ENCODE results near the gene TMEM169. TPM values are rescaled to one million over a fixed set of nuclear protein-coding genes. Genes with fewer than 3 reads are reported as not detected.
"Not testable (repeated sequence)": the region's sequence is repeated elsewhere in the genome, so short reads cannot be mapped to it uniquely, and the experiment has no call there.

Gene TMEM169
- total RNA-seq, 2 donors from 2014 or later, result 1.4 to 1.5 TPM

DNA sequence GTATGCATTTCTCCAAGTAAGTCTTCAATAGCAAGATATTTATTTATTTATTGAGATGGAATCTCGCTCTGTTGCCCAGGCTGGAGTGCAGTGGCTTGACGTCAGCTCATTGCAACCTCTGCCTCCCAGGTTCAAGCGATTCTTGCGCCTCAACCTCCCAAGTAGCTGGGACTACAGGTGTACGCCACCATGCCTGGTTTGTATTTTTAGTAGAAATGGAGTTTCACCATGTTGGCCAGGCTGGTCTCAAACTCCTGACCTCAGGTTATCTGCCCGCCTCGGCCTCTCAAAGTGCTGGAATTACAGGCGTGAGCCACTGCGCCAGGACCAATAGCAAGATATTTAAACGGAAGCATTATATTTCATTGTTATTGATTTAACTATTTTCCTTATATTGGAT lies 1.7 kb upstream of the TMEM169 start:
- not testable (repeated sequence) for ATAC-seq (replicated peaks); H3K36me3 Mint-ChIP-seq (ENCODE audit: low read depth); H3K27me3 Mint-ChIP-seq; H3K9me3 Mint-ChIP-seq; H3K27ac Mint-ChIP-seq
- peaks cover 43% of the 10 kb centered on the region for H3K4me1 Mint-ChIP-seq
- H3K4me3 Mint-ChIP-seq, result peak overlapping the region; percentile 100

DNA sequence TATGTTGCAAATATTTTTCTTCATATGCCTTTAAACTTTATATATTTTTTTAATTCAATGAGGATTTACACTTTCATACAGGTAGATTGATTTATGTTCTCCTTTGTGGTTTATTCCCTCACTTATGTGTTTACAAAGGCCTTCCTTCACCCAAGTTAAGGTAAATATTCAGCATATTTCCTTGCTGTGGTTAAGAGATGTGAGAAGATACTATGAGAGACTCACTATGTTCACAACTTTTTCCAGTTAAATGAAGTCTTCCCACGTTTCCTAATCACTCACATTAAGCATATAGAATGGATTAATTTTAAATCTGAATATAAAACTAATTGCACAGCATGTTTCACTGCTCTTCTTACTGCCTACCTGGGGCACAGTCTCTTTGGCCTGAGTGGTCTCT lies 707 bp upstream of the TMEM169 start:
- Mint-ChIP-seq H3K36me3 (ENCODE audit: low read depth) (peaks cover 2% of the 10 kb centered on the region), H3K9me3 (no peaks in the 10 kb centered on the region), H3K27ac (peak overlapping the region; percentile 96), H3K27me3 (no peaks in the 10 kb centered on the region), H3K4me1 (peaks cover 37% of the 10 kb centered on the region), H3K4me3 (peak overlapping the region; percentile 100)
- ATAC-seq (replicated peaks), result no peak

DNA sequence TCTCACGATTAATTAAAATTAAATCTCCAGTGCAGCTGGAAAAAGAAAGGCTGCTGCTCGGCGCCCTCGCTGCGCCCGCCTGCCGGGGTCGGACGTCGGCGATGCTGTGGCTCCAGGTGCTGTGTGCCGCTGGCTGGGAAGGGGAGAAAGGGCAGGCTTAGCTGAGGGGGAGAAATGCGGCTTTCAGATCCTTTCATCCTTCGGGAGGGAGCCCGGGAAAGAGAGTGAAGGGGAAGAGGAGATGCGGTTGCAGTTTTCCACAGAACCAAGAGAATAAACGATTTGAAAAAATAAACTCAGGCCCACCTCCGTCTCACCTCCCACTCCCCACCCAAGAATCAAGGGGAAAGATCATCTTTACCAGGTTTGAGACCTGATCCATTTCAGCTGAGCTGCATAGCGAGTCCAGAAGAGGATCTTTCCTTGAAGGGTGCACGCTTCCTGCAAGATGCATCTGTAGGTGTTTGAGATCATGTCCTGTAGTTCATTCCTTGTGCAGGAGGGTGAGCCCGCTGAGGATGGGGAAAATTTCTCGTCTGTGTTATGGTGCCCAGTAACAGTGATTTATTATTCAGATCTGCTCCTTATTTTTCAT lies 495 bp downstream of the TMEM169 start:
- no peaks in the 10 kb centered on the region for H3K36me3 Mint-ChIP-seq (ENCODE audit: low read depth)
- peaks cover 42% of the 10 kb centered on the region for H3K4me1 Mint-ChIP-seq
- ATAC-seq (replicated peaks), result peak; percentile 25

DNA sequence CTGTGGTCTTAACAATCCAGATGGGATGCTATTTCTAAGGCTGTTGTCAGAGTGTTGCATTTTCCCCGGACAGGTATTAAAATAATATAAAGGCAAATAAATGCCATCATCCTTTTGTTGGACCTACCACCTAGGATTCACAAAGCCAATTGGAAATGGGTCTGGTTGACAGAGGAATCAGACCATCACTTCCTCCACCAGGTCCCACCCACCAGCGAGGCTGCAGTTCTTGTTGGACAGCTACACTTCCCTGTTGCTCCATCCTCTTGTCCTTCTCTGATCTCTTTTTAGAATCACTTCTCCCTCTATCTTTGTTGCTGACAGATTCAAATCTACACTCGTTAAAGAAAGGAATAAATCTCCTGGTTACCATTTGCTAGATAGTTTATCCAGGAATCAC lies 1.1 kb downstream of the TMEM169 start:
- no peaks in the 10 kb centered on the region for H3K36me3 Mint-ChIP-seq (ENCODE audit: low read depth)
- H3K4me3 Mint-ChIP-seq, result peak overlapping the region; percentile 100
- H3K9me3 Mint-ChIP-seq, result no peaks in the 10 kb centered on the region
- peaks cover 42% of the 10 kb centered on the region for H3K4me1 Mint-ChIP-seq
- peak overlapping the region; percentile 96 for H3K27ac Mint-ChIP-seq
- no peaks in the 10 kb centered on the region for H3K27me3 Mint-ChIP-seq
- ATAC-seq (replicated peaks), result no peak

More for the DNA sequence above, 495 bp downstream of the TMEM169 start:
- no peaks in the 10 kb centered on the region for H3K9me3 Mint-ChIP-seq
- no peaks in the 10 kb centered on the region for H3K27me3 Mint-ChIP-seq
- H3K4me3 Mint-ChIP-seq, result peak overlapping the region; percentile 100
- H3K27ac Mint-ChIP-seq, result peak overlapping the region; percentile 96

DNA sequence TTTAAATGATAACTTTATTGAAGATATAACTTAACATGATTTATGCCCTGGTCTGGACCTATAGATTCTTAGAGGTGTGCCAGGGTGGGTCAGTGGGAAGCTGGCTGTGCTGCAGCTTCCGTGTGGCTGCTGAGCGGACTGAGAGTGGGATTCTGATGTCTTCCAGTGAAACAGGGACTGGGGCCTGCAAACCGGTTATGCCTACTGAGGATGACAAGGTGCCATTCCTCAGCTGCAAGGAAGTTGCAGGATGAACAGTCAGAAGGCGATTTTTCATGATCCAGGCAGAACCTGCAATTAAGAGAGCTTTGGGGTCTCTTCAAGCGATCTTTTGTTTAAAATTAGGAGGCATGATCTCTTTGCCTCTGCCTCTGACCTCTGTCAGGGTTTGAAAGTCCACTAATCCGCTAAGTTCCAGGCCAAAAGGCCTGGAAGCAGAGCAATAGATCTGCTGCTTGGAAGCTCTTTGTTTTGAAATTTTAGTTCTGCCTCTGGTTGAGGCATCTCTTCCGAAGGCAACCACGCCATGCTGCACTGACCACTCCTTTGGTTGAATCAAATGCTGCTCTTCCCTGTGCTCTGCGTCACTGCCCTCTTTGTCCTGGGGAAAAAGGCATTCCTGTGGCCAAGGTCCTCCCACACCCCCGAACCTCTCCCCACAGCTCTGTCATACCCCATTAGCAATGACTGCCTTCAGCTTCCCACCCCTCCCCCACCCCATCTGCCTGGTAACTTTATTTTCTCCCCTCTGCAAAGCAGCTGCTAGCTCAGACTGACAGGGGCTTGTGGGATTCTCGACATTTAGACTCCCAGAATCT lies 2.0 kb downstream of the TMEM169 start:
- H3K27ac Mint-ChIP-seq, result peak overlapping the region; percentile 91
- peaks cover 42% of the 10 kb centered on the region for H3K4me1 Mint-ChIP-seq
- no peaks in the 10 kb centered on the region for H3K27me3 Mint-ChIP-seq
- no peak for ATAC-seq (replicated peaks)
- H3K9me3 Mint-ChIP-seq, result no peaks in the 10 kb centered on the region
- H3K36me3 Mint-ChIP-seq (ENCODE audit: low read depth), result no peaks in the 10 kb centered on the region
- peak overlapping the region; percentile 100 for H3K4me3 Mint-ChIP-seq

DNA sequence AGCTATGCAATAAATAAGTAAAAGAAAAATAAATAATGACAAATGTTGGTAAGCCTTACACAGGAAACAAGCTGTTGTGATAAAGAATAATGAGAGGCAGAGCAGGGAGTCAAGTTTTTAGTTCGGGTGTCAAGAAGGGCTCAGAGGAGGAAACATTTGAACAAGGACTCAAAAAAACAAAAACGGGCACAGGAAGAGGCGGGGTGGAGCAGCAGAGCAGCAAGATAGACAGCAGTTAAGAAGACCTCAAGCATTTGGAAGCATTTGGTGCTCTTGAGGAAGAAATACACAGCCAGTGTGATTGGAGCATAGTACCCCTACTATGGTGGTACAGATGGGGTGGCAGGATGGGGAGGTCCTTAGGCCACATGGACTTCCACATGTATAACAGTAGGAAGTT lies 2.8 kb downstream of the TMEM169 start:
- Mint-ChIP-seq H3K27me3 (no peaks in the 10 kb centered on the region), H3K36me3 (ENCODE audit: low read depth) (no peaks in the 10 kb centered on the region), H3K27ac (peak overlapping the region; percentile 91), H3K9me3 (no peaks in the 10 kb centered on the region), H3K4me1 (peaks cover 42% of the 10 kb centered on the region), H3K4me3 (peak overlapping the region; percentile 100)
- no peak for ATAC-seq (replicated peaks)

DNA sequence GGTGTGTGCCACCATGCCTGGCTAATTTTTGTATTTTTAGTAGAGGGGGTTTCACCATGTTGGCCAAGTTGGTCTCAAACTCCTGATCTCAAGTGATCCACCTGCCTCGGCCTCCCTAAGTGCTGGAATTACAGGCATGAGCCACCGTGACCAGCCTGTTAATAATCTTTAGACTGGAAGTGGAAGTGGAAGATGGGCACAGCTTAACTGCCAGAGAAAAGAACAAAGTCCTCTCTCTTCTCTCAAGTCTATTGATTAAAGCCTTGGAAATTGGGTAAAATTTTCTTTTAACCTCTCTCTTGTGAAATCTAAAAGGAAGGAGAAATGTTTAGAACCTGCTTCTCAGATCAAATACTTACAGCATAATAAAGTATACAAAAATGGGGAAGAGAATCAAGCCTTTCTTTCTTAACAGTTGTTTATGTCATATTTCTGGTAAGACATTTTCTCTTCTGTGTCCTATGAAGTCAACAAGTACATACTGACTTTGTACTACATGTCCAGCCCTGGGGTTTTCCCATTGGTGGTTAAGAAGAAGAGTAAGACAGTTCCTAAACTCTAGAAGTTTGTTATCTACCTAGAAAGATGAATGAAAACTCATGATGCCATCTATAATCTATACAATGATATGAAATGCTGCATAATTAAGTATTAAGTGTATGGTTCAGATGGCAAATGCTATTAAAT lies 4.6 kb downstream of the TMEM169 start:
- Mint-ChIP-seq H3K9me3 (no peaks in the 10 kb centered on the region), H3K36me3 (ENCODE audit: low read depth) (no peaks in the 10 kb centered on the region), H3K27ac (peak overlapping the region; percentile 2), H3K27me3 (no peaks in the 10 kb centered on the region), H3K4me1 (peaks cover 44% of the 10 kb centered on the region), H3K4me3 (no peak overlapping the region)
- no peak for ATAC-seq (replicated peaks)

DNA sequence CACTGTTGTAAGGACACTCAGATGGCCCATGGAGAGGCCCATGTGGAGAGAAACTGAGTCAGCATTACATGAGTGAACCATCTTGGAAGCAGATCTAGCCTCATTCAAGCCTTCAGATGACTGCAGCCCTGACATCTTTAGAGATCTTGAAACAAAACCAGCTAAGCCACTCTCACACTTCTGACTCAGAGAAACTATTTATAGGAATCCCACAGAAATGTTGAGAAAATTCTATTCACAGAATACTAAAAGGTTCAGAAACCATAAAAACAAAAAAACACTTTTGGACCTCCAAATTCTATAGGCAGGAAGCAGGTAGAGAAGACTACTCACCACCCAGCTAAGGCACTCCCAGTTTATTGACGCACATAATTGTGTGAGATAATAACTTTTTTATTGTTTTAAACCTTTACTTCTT lies 8.7 kb downstream of the TMEM169 start:
- H3K9me3 Mint-ChIP-seq, result no peaks in the 10 kb centered on the region
- H3K4me3 Mint-ChIP-seq, result peak overlapping the region; percentile 36
- no peaks in the 10 kb centered on the region for H3K27me3 Mint-ChIP-seq
- peaks cover 14% of the 10 kb centered on the region for H3K4me1 Mint-ChIP-seq
- peak; percentile 94 for ATAC-seq (replicated peaks)
- no peaks in the 10 kb centered on the region for H3K36me3 Mint-ChIP-seq (ENCODE audit: low read depth)
- H3K27ac Mint-ChIP-seq, result peak overlapping the region; percentile 11

DNA sequence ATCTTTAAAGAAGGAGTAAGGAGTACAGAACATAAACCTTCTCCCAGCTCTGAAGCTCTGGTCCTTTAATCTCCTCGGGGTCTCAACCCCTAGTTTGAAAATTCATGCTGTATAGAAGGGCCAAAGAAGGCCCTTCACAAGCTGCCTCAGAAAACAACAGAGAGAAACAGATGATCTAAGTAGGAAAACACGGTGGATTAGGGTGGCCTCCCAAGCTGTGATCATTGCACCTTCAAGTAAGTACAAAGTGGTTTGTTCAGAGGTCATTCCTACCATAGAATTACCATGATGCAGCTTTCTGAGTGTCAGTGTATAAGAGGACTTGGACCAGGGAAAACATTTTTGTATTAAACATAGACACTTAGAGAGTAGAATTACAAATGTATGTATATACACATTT lies 10.9 kb downstream of the TMEM169 start:
- H3K9me3 Mint-ChIP-seq, result no peaks in the 10 kb centered on the region
- ATAC-seq (replicated peaks), result no peak
- H3K36me3 Mint-ChIP-seq (ENCODE audit: low read depth), result no peaks in the 10 kb centered on the region
- no peak overlapping the region for H3K27ac Mint-ChIP-seq
- no peaks in the 10 kb centered on the region for H3K27me3 Mint-ChIP-seq
- H3K4me3 Mint-ChIP-seq, result no peak overlapping the region
- peaks cover 10% of the 10 kb centered on the region for H3K4me1 Mint-ChIP-seq

DNA sequence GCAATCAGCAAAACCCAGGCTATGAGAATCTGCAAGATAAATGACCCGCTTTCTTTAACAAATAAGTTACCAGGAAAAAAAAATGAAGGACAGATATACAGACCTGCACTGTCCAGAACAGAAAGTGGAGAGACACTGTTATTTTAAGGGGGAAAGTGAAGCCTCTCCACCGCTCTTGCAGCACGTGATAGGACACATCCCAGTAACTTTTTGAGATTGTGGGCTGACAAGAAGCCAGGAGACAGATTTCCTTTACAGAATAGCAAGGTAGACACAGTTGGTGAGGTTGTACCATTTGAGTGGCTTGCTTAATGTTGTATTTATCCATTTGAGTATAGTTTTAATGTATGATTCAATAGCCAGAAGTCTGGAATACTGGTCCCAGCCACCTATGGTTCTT lies 13.0 kb downstream of the TMEM169 start:
- Mint-ChIP-seq H3K4me3 (no peak overlapping the region), H3K27ac (no peak overlapping the region), H3K27me3 (no peaks in the 10 kb centered on the region), H3K9me3 (no peaks in the 10 kb centered on the region), H3K4me1 (peaks cover 8% of the 10 kb centered on the region), H3K36me3 (ENCODE audit: low read depth) (no peaks in the 10 kb centered on the region)
- ATAC-seq (replicated peaks), result no peak

DNA sequence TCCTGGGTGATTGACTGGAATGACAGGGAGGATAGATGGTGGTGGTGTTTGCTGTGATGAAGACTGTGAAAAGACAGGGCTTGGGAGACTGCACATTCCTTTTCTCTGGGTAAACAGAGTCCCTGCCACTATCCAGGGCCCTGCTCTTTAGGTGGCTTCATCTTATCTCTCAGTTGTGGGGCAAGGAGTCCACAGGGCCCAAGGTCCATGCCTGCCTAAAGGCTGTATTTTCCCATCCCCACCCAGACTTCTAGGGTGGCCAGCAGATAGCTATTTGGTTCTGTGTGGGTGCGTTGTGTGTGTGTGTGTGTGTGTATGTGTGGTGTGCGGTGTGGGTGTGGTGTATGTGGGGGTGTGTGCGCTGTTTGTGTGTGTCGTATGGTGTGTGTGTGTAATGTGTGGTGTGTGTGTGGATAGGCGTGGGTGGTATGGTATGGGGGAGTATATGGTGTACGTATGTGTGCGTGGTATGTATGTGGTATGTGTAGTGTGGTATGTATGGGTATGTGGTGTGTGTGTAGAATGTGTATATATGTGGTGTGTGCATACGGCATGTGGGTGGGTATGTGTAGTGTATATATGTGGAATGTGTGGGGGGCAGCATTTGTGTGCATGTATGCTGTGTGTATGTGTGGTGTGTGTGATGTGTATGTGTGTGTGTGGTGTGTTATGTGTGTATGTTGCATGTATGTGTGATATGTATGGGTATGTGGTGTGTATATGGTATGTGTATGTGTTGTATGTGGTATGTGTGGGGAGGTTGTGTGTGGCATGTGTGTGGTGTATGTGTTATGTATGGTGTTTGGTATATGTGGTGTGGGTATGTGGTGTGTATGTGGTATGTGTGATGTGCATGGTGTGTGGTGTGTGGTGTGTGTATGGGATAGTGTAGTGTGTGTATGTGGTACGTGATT lies 17.0 kb downstream of the TMEM169 start:
- no peaks in the 10 kb centered on the region for H3K36me3 Mint-ChIP-seq (ENCODE audit: low read depth)
- no peak for ATAC-seq (replicated peaks)
- no peaks in the 10 kb centered on the region for H3K27me3 Mint-ChIP-seq
- no peak overlapping the region for H3K4me3 Mint-ChIP-seq
- H3K9me3 Mint-ChIP-seq, result no peaks in the 10 kb centered on the region
- no peak overlapping the region for H3K27ac Mint-ChIP-seq
- H3K4me1 Mint-ChIP-seq, result no peaks in the 10 kb centered on the region

DNA sequence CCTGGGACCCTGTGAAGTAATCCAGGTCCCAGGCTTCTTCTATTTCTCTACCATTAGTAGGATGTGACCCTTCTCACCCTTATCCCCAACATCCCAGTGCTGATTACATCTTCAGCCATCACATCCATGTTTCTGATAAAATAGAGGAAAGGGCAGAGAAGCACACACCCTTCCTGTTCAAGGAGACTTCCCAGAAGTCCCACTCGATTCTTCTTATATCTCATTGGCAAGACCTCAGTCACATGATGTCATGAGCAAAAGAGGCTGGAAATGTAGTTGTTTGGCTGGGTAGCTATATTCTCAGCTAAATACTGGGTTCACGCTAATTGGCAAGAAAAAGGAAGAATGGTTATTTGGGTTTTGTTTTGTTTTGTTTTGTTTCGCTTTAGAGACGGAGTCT lies 19.4 kb downstream of the TMEM169 start:
- ATAC-seq (replicated peaks), result no peak
- Mint-ChIP-seq H3K4me1 (no peaks in the 10 kb centered on the region), H3K9me3 (no peaks in the 10 kb centered on the region)

DNA sequence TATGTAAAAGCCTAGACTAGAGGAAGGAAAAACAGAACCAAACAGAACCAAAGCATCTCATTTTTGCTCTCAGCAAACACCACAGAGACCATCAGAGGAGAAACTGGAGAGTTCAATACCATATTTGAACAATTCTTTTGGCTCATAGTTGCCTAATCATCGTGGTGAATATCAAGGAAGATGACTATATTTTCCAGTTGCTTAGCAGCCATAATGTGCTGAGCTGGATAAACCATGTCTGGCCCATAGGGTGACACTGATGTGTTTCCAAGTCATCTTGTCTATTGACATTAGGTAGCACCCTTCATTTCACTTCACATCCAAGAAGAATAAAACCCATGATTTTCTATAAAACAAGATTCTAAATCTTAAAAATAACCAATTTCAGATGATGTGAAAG lies 21.5 kb downstream of the TMEM169 start:
- H3K36me3 Mint-ChIP-seq (ENCODE audit: low read depth), result no peaks in the 10 kb centered on the region
- H3K27ac Mint-ChIP-seq, result no peak overlapping the region
- ATAC-seq (replicated peaks), result no peak

More for the DNA sequence above, 19.4 kb downstream of the TMEM169 start:
- Mint-ChIP-seq H3K27me3 (no peaks in the 10 kb centered on the region), H3K36me3 (ENCODE audit: low read depth) (no peaks in the 10 kb centered on the region), H3K27ac (no peak overlapping the region), H3K4me3 (no peak overlapping the region)

DNA sequence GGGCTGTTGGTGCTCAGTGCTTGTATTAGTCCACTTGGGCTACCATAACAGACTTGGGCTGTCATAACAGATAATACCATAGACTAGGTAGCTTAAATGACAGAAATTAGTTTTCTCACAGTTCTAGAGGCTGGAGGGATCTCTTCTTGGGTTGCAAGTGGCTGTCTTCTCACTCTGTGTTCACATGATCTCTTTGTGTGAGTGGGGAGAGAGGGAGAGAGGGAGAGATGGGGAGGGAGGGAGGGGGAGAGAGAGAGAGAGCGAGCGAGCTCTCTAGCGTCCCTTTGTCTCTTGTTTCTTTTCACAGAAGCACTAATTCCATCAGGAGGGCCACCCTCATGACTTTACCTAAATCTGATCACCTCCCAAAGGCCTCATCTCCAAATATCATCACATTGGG lies 23.0 kb downstream of the TMEM169 start:
- H3K27me3 Mint-ChIP-seq, result no peaks in the 10 kb centered on the region
- peaks cover 6% of the 10 kb centered on the region for H3K4me1 Mint-ChIP-seq
- H3K4me3 Mint-ChIP-seq, result no peak overlapping the region
- H3K27ac Mint-ChIP-seq, result no peak overlapping the region
- H3K9me3 Mint-ChIP-seq, result no peaks in the 10 kb centered on the region
- peaks cover 11% of the 10 kb centered on the region for H3K36me3 Mint-ChIP-seq (ENCODE audit: low read depth)
- no peak for ATAC-seq (replicated peaks)

More for the DNA sequence above, 21.5 kb downstream of the TMEM169 start:
- H3K4me1 Mint-ChIP-seq, result no peaks in the 10 kb centered on the region
- no peak overlapping the region for H3K4me3 Mint-ChIP-seq
- no peaks in the 10 kb centered on the region for H3K9me3 Mint-ChIP-seq
- H3K27me3 Mint-ChIP-seq, result no peaks in the 10 kb centered on the region
